GM23338 (cell line): ENCODE results near the gene AFAP1. TPM values are rescaled to one million over a fixed set of nuclear protein-coding genes. Genes with fewer than 3 reads are reported as not detected.

Experiments
- ATAC-seq: fragments of 200-7000 bp; cut with Tn5 transposase; 3 replicates; pipeline ENCODE4 v1.9.1; 2020
- DNase-seq: peaks from one replicate; pipeline ENCODE4 v3.0.0-alpha.2; 2015; ENCODE audit warnings: low spot score
- H2AFZ ChIP-seq: fragments of 200-600 bp; sonication (generic); 2 replicates; pipeline ENCODE4 v1.8.0; 2016; ENCODE audit warnings: antibody characterized with exemption, mild to moderate bottlenecking, moderate library complexity
- H3F3A ChIP-seq: fragments of 200-600 bp; sonication (generic); replicated peaks from 2 replicates; pipeline ENCODE4 v1.8.0; 2017; ENCODE audit warnings: antibody characterized with exemption, mixed run types, low read depth
- H3K27ac ChIP-seq: fragments of 200-600 bp; sonication (generic); 2 replicates; pipeline ENCODE4 v1.6.1; 2016; ENCODE audit warnings: low read depth
- H3K27me3 ChIP-seq: fragments of 200-600 bp; sonication (generic); 2 replicates; pipeline ENCODE4 v1.8.0; 2016; ENCODE audit warnings: mild to moderate bottlenecking, mixed run types, moderate library complexity; ENCODE audit not compliant: insufficient read depth
- H3K36me3 ChIP-seq: fragments of 200-600 bp; sonication (generic); 2 replicates; pipeline ENCODE4 v1.8.0; 2016; ENCODE audit warnings: mild to moderate bottlenecking; ENCODE audit not compliant: insufficient read depth
- H3K4me1 ChIP-seq: fragments of 200-600 bp; sonication (generic); 2 replicates; pipeline ENCODE4 v1.8.0; 2016; ENCODE audit warnings: mild to moderate bottlenecking, moderate library complexity; ENCODE audit not compliant: insufficient read depth
- H3K4me2 ChIP-seq: fragments of 200-600 bp; sonication (generic); 2 replicates; pipeline ENCODE4 v1.7.1; 2017; ENCODE audit warnings: mixed run types
- H3K4me3 ChIP-seq: fragments of 200-600 bp; sonication (generic); 2 replicates; pipeline ENCODE4 v1.6.1; 2016; ENCODE audit warnings: mixed run types
- H3K79me2 ChIP-seq: fragments of 200-600 bp; sonication (generic); replicated peaks from 2 replicates; pipeline ENCODE4 v1.8.0; 2017; ENCODE audit warnings: mild to moderate bottlenecking; ENCODE audit not compliant: insufficient read depth
- H3K9me2 ChIP-seq: fragments of 200-600 bp; sonication (generic); 2 replicates; pipeline ENCODE4 v1.8.0; 2017; ENCODE audit not compliant: insufficient read depth
- H4K20me1 ChIP-seq: fragments of 200-600 bp; sonication (generic); replicated peaks from 2 replicates; pipeline ENCODE4 v1.8.0; 2017; ENCODE audit warnings: mild to moderate bottlenecking; ENCODE audit not compliant: insufficient read depth
- H3K27ac Mint-ChIP-seq: 2 replicates; pipeline ENCODE4 v1.8.0; 2020; ENCODE audit warnings: inconsistent platforms, mild to moderate bottlenecking, moderate library complexity, mixed read lengths
- H3K27me3 Mint-ChIP-seq: 3 replicates; pipeline ENCODE4 v1.8.0; 2022; ENCODE audit warnings: low read depth, mild to moderate bottlenecking, moderate library complexity, mixed read lengths, inconsistent platforms; ENCODE audit not compliant: insufficient read depth, poor library complexity
- H3K36me3 Mint-ChIP-seq: 3 replicates; pipeline ENCODE4 v1.8.0; 2021; ENCODE audit warnings: low read depth, mild to moderate bottlenecking, inconsistent platforms, moderate library complexity, mixed read lengths
- H3K4me1 Mint-ChIP-seq: 3 replicates; pipeline ENCODE4 v1.8.0; 2020; ENCODE audit warnings: mild to moderate bottlenecking, inconsistent platforms, mixed read lengths
- H3K4me3 Mint-ChIP-seq: 3 replicates; pipeline ENCODE4 v1.8.0; 2021; ENCODE audit warnings: moderate library complexity, mild to moderate bottlenecking, inconsistent platforms, mixed read lengths
- H3K9me3 Mint-ChIP-seq: 3 replicates; pipeline ENCODE4 v1.8.0; 2020; ENCODE audit warnings: moderate library complexity, mild to moderate bottlenecking, inconsistent platforms, mixed read lengths
- CREB1 ChIP-seq: fragments of 250-450 bp; sonication (Bioruptor Pico); IDR thresholded peaks from 2 replicates; pipeline ENCODE4 v1.5.0; 2020; ENCODE audit warnings: low read depth, mild to moderate bottlenecking, moderate library complexity
- CTCF ChIP-seq, 2 experiments: fragments of 200-600 bp in 1 of 2; sonication (generic) in 1 of 2; conservative IDR thresholded peaks; 2 replicates each; pipeline versions ENCODE4 v1.5.1 to v1.6.1; 2016 to 2017; ENCODE audit warnings: antibody characterized with exemption in 2 of 2, low read depth in 2 of 2, mild to moderate bottlenecking in 2 of 2, moderate library complexity in 1 of 2
- ETS1 ChIP-seq: IDR thresholded peaks from 2 replicates; pipeline ENCODE4 v1.6.1; 2016; ENCODE audit warnings: antibody characterized with exemption
- EZH2 ChIP-seq: fragments of 200-600 bp; sonication (generic); IDR thresholded peaks from one replicate; pipeline ENCODE4 v1.8.0; 2017; ENCODE audit warnings: antibody characterized with exemption, mild to moderate bottlenecking, low read depth; ENCODE audit not compliant: unreplicated experiment
- EZH2phosphoT487 ChIP-seq: fragments of 200-600 bp; sonication (generic); IDR thresholded peaks from one replicate; pipeline ENCODE4 v1.8.1; 2018; ENCODE audit warnings: antibody characterized with exemption; ENCODE audit not compliant: unreplicated experiment
- JUNB ChIP-seq: IDR thresholded peaks from one replicate; pipeline ENCODE4 v1.6.1; 2016; ENCODE audit warnings: antibody characterized with exemption; ENCODE audit not compliant: unreplicated experiment
- NANOG ChIP-seq: IDR thresholded peaks from 2 replicates; pipeline ENCODE4 v1.6.1; 2016; ENCODE audit warnings: antibody characterized with exemption, borderline replicate concordance
- POLR2AphosphoS5 ChIP-seq: IDR thresholded peaks from 2 replicates; pipeline ENCODE4 v1.6.1; 2016; ENCODE audit warnings: antibody characterized with exemption, low read depth
- REST ChIP-seq: IDR thresholded peaks from one replicate; pipeline ENCODE4 v1.6.1; 2018; ENCODE audit warnings: antibody characterized with exemption; ENCODE audit not compliant: unreplicated experiment
- STAT1 ChIP-seq: IDR thresholded peaks from one replicate; pipeline ENCODE4 v1.6.1; 2016; ENCODE audit warnings: antibody characterized with exemption; ENCODE audit not compliant: unreplicated experiment
- ZNF114 ChIP-seq: fragments of 250-450 bp; sonication (Bioruptor Pico); IDR thresholded peaks from 2 replicates; pipeline ENCODE4 v1.5.0; 2020; ENCODE audit warnings: mild to moderate bottlenecking, moderate library complexity
- ZNF331 ChIP-seq: fragments of 250-450 bp; sonication (Bioruptor Pico); IDR thresholded peaks from 2 replicates; pipeline ENCODE4 v1.5.0; 2020; ENCODE audit warnings: low read depth, mild to moderate bottlenecking, moderate library complexity
- long read RNA-seq: library from polyadenylated mRNA; unstranded; transcript quantifications from one replicate; pipeline ENCODE4 v2.0.0, GENCODE V29; 2020; ENCODE audit not compliant: unreplicated experiment
- polyA plus RNA-seq: library from polyadenylated mRNA; unstranded; fragments of >200 nt; fragmentation: Nextera tagmentation; extraction: Ambion mirVana; gene quantifications from 2 replicates; pipeline ENCODE4 v1.2.1, GENCODE V29; 2016
- total RNA-seq: library from RNA; depleted of rRNA; stranded (reverse); fragments of >200 nt; shearing (Covaris generic); gene quantifications from 2 replicates; pipeline ENCODE4 v1.2.3, GENCODE V29; 2014; rRNA removed

Gene AFAP1
- 21.5 and 25.9 TPM in 2 replicates for total RNA-seq
- 5.4 and 6.5 TPM in 2 replicates for polyA plus RNA-seq
- long read RNA-seq, partial matches to known transcripts: 2 of 3 reads
- long read RNA-seq, other reads (novel, unspliced or antisense): 1 of 3 reads

GRCh38 chr4:7939377-7940108 is at the start of gene AFAP1:
TSS of gene AFAP1 (minus strand) at chr4:7939861. CDS start at chr4:7872078, 67,783 bp downstream.
- peak within 1 kb of the TSS; percentile 69 for H3K4me3 Mint-ChIP-seq
- Histone ChIP-seq H4K20me1 (no peaks in the 10 kb centered on the region), H3F3A (peaks cover 9% of the 10 kb centered on the region; the same call in 1 of the 2 replicates), H3K4me3 (peak within 1 kb of the TSS; percentile 79), H3K4me2 (peak within 1 kb of the TSS; percentile 91), H3K9me2 (no peaks in the 10 kb centered on the region), H3K4me1 (peaks cover 33% of the 10 kb centered on the region), H2AFZ (peak within 1 kb of the TSS; percentile 95), H3K79me2 (peaks cover 38% of the 10 kb centered on the region), H3K27me3 (no peaks in the 10 kb centered on the region), H3K27ac (0 out of 2 replicates have a peak within 1 kb of the TSS, but pooled peaks have one; percentile 66), H3K36me3 (no peaks in the 10 kb centered on the region)
- ATAC-seq (peak; percentile 71), DNase-seq (peak; percentile 96)
- peaks cover 43% of the 10 kb centered on the region for H3K4me1 Mint-ChIP-seq
- H3K36me3 Mint-ChIP-seq: no peaks in the 10 kb centered on the region
- H3K9me3 Mint-ChIP-seq: no peaks in the 10 kb centered on the region
- no peak within 1 kb of the TSS for H3K27ac Mint-ChIP-seq
- H3K27me3 Mint-ChIP-seq: peaks cover 16% of the 10 kb centered on the region
- TF ChIP-seq POLR2AphosphoS5: peak; percentile 49; the same call in 1 of the 2 replicates
- TF ChIP-seq ETS1: no peak

GRCh38 chr4:7988437-7988836 is 48.8 kb upstream of the AFAP1 start:
- no peak overlapping the region for H3K4me2 ChIP-seq
- DNase-seq (no peak), ATAC-seq (no peak)
- H3K4me3 Mint-ChIP-seq: no peak overlapping the region
- no peaks in the 10 kb centered on the region; the same call in 1 of the 2 replicates for H3F3A ChIP-seq
- H3K4me1 Mint-ChIP-seq: peaks cover 10% of the 10 kb centered on the region
- no peaks in the 10 kb centered on the region for H3K36me3 Mint-ChIP-seq
- no peaks in the 10 kb centered on the region for H3K36me3 ChIP-seq
- H3K9me2 ChIP-seq: no peaks in the 10 kb centered on the region
- H3K4me1 ChIP-seq: peaks cover 8% of the 10 kb centered on the region; the same call in 1 of the 2 replicates
- no peaks in the 10 kb centered on the region for H3K27me3 ChIP-seq
- no peak overlapping the region for H3K27ac Mint-ChIP-seq
- no peaks in the 10 kb centered on the region for H3K9me3 Mint-ChIP-seq
- H4K20me1 ChIP-seq: no peaks in the 10 kb centered on the region
- H3K4me3 ChIP-seq: no peak overlapping the region
- H3K27me3 Mint-ChIP-seq: peaks cover 17% of the 10 kb centered on the region
- H2AFZ ChIP-seq: no peak overlapping the region
- no peak overlapping the region for H3K27ac ChIP-seq
- no peaks in the 10 kb centered on the region for H3K79me2 ChIP-seq
- TF ChIP-seq EZH2 (no peak), ZNF114 (CRISPR knock-in tag) (no peak), JUNB (no peak), CTCF (conservative IDR thresholded peaks at IDR 0.05; ENCODE audit: low read depth in 2 of 2) (no peak), ZNF331 (no peak), STAT1 (no peak), CREB1 (CRISPR knock-in tag) (no peak), ETS1 (no peak), REST (no peak), EZH2phosphoT487 (no peak), NANOG (no peak), POLR2AphosphoS5 (no peak)
